Stimulated activated CD4-positive, alpha-beta T cell treated with anti-CD3 and anti-CD28 coated beads, Interleukin-15, amount 100 ng/mL, for 48 hours (primary cell): ENCODE measurements around the gene IFRD1.

Source experiments
- DNase-seq, 2 donors: peaks; one replicate each; pipeline ENCODE4 v3.0.0-alpha.2; 2020; ENCODE audit warnings: low read depth in 2 of 2

The IFRD1 gene, protein sequence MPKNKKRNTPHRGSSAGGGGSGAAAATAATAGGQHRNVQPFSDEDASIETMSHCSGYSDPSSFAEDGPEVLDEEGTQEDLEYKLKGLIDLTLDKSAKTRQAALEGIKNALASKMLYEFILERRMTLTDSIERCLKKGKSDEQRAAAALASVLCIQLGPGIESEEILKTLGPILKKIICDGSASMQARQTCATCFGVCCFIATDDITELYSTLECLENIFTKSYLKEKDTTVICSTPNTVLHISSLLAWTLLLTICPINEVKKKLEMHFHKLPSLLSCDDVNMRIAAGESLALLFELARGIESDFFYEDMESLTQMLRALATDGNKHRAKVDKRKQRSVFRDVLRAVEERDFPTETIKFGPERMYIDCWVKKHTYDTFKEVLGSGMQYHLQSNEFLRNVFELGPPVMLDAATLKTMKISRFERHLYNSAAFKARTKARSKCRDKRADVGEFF

DNA sequence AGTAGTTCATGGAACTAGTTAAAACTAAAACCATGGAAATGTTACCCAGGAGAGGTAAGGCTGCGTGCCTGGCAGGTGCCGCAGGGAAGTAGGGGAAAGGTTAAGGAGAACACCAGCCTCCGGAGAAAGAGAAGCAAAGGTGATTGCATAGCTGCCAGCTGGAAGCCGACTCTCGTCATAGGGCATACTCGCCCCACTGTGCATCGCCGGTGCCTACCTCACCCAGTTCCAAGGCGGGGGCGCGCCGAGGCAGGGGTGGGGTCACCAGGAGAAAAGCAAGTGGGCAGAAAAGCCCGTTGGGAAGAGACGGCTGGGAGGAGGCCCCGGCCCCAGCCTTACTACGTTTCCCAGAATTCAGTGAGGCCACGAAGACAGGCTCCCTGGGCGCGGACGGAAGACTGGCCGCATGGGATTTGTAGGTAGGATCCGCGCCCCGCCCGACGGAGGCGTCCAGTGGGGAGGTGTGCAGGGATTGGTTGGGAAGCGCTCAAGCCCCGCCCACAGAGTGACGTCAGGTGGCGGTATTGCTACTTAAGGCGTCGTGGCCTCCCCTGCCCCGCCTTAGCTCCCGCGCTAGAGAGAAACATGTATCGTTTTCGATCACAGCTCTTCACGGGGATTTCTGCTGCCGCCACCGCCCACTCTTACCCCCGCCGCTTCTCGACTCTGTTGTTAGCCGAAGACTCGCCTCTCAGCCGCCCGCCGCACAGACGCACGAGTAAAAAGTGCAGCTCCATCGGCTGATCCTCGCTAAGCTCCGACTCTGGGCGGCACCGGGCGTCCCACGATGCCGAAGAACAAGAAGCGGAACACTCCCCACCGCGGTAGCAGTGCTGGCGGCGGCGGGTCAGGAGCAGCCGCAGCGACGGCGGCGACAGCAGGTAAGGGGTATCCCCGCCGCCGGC lies at the start of gene IFRD1:
IFRD1 (plus strand) TSS at position 559 of the 905 bp plus-strand sequence; CDS start at position 788, 229 bp downstream.
- DNase-seq = peak; percentile 97 to 98

DNA sequence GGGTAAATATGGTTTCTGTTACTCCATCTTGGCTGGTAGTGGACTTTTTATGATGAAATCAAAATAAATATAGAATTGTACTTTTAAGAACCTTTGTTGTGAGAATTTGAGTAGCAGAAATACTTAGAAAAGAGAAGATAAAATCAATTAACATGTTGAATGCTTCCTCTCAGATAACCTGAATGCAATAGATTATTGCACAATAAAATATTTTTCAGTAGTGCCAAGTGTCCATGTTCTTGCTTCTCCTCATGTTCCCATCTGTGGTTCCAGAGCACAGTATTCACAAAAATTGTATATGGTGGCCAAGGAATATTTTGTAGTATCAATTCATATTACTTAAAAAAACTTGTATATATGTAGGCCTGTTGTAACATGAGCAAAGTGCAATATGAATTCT lies 45.9 kb upstream of the IFRD1 start:
- DNase-seq = no peak

DNA sequence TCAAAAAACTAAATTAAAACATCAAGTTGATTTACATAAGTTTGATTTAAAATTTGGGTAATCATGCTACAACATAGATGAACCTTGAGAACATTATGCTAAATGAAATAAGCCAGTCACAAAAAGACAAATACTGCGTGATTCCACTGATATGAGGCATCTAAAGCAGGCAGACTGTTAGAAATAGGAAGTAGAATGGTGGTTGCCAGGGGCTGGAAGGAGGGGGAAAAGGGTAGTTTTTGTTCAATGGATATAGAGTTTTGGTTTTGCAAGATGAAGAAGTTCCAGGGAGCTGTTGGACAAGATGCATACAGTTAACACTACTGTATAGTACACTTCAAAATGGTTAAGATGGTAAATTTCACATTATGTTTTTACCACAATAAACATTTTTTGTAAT lies 45.0 kb upstream of the IFRD1 start:
- no peak for DNase-seq

DNA sequence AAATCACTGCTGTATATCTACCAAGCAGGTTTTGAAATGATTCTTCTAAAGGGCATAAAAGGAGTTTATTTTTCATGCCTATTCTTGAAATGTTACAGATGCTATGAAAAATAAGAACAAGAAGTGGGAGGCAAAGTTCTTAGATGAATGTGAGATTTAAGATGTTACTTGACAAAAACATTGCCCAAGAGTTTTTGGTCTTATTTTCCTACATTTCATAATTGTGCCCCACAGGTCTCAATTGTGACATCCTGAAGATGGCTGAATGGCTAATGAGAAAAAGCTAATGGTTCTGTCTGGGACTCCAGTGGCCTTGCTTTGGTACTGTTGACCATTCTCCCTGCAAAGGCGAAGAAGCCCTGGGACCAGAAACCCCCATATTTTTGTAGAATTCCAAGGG lies 43.0 kb upstream of the IFRD1 start:
- no peak for DNase-seq

DNA sequence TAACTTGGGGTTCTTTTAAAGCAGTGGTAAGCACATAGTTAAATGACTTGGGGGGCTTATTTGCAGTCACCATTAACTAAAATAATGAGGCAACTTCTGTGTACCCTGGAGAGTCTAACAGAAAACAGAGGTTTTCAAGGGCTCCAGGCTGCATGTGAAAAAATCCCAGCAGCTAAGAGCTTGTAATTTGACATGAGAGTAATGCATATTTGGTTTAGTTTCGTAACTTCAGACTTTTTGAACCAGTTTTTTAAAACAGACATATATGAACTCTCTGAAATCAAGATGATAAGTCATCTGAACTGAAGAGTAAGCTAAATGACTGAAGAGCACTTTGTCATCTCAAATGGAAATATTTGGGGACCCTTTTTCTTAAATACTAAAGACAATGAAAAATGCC lies 40.2 kb upstream of the IFRD1 start:
- no peak for DNase-seq

DNA sequence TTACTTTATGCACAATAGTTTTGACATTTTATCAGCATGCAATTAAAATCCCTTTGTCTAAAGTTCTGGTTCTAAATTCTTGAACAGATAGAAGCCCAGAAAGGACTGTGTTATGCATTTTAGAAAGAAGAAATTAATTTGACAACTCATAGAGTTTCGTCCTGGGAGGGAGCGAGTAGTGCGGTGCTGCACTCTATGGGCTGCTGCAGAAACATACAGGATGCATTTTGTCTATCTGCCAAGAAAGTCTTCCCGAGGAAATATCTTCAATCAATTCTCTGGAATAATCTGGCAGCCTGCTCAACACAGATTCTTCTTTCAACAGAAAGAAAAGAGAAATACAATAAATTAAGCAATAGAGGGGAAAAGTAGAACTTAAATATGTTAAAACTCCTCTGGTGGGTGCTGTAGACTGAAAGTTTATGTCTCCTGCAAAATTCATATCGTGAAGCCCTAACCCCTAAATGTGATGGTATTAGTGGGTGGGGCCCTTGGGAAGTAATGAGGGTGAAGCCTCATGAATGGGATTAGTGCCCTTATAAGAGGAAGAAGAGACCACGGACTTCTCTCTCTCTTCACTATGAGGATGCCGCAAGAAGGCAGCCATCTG lies 39.0 kb upstream of the IFRD1 start:
- DNase-seq = no peak

DNA sequence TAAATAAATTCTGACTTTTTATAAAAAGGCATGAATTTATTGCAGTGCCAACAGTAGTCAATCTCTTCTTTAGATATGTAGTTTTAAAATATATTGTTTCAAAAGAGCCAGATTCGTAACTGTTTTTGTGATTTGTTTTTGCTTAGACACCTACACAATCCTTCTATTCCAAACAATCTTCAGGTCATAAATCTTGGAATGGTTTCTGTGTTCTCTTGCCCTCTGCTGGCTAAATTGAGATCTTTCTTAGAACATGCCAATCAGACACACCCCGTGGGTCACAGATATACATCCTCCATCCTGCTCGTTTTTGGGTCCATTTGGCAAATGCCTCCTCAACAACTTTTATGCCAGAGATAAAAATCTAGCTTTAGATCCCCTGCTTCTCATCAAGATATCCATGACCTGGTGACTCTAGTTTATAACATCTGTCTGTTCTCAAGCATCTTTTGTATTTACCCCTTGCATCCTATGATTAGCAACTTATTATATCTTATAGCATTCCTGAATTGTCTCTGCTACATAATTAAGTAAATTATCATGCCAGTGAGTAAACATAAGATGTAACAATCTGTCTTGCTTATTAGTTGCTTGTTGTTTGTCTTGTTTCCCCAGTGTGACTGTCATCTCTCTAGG lies 35.3 kb upstream of the IFRD1 start:
- no peak for DNase-seq

DNA sequence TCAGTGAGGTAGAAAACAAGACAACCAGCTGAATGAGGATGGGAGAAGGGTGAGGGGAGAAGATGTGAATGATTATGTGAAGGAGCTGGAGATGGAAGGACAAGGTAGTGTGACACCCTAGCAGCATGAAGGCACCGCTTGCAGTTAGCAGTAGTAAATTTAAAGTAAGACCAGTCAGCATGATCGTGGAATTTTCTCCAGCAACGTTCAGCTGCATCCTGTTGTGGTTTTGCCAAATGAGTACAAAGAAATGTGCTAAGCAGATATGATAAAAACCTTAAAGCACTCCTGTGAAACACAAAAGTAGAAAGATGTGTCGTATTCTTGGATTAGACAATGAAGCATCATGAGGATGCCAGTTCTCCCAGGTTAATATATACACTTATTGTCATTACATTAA lies 34.1 kb upstream of the IFRD1 start:
- DNase-seq = no peak

DNA sequence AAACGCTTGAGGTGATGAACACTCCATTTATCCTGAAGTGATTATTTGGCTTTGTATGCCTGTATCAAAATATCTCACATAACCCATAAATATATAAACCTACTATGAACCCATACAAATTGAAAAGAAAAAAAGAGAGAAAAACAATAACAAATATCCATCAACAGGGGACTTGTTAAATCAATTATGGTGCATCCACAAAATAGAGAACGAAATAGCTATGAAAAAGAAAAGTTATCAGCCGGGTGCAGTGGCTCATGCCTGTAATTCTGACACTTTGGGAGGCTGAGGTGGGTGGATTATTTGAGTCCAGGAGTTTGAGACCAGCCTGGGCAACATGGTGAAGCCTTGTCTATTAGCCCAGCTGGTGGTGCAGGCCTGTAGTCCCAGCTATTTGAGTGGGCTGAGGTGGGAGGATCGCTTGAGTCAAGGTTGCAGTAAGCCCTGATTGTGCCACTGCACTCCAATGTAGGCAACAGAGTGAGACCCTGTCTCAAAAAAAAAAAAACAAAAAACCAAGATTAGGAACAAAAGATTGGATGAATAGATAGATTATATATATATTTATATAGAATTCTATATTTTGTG lies 30.6 kb upstream of the IFRD1 start:
- DNase-seq = no peak

DNA sequence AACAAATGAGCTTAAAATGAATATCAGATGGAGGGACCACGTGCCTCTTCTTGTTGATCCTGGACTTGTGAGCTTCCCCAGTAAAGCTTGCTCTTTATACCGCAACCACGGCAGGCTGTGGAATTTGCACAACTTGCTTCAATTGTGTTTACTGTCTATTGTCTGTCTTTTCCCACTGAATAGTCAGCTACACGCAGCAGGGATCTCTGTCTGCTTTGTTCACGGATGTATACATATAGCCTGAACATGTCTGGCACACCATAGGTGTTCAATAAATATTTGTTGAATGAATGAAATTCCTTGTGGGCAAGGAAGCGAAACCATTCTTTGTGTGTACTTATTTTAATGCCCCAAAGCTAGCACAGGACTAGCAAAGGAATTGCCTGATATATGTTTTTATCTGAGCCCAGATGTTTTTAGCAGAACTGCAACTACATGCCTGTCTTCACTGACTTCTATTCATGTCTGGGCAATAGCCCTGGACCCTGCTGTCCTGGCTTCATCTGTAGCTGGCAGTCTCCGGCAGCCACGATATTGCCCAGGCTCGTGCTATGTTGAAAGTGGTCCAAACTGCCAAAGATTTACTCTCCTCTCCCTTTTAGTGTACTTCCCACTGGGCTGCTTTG lies 29.9 kb upstream of the IFRD1 start:
- no peak for DNase-seq

DNA sequence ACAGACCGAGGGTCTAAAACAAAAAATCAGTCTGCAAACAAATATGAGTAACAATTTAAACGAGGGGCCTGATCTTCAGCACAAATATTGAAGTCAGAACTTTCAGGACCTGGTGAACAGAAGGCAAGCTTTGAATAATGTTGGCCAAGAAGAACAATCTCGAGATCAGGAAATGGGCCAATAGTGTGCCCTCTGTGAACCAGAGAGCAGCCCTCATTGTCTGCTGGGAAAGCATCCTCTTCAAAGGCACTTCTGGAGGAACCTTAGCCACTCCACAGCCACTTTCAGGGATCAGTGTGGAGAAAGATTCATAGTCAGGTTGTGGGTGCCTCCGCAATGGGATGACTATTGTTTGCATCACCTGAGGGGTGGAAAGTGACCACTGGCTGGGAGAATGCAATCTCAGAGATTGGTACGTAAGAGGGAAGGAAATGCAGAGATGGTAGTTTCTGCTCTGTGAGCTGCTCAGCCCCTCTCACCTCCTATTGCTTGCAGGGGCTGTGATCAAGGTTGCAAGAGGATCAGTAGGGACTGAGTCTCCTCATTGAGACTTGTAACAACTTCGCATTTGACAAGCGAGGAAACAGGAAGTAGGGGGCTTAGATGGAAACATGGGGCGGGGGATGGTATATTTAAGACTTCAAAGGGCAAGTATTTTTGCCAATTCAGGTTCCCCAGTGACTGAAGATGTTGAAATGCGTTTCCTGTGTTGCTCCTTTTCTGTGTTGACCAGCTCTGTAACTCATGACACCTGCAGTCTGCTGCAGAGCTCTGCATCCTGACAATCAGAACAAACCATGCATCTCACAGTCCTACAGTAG lies 28.4 kb upstream of the IFRD1 start:
- no peak for DNase-seq

DNA sequence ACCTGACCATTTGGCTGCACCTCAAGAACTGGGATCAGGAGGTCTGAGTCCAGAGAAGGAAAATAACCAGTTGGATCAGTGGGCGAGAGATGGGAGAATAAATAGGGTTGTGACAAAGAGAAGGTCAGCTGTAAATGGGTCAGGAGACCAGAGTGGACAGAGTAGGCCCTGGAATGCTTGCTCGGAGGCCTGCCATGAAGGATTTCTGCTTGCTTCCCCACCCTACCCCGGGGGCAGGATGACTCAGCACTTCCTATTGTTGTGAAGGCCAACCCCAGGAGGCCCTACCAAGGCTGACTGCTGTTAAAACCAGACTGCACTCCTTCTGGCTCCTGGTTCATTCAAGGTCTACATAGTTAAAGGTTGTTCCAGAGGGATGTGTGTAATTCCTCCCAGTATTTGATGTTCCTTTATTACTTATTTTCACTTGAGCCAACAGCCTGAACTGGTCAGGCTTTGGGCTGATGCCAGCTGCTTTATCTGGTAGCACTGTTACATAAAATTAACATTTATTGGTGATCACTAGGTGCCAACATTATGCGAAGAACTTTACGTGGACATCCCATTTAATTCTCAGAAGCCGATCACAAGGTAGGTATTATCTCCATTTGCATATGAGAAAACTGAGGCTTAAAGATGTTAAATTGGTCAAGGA lies 27.3 kb upstream of the IFRD1 start:
- DNase-seq = peak in 1 of 2 donors; percentile 5

DNA sequence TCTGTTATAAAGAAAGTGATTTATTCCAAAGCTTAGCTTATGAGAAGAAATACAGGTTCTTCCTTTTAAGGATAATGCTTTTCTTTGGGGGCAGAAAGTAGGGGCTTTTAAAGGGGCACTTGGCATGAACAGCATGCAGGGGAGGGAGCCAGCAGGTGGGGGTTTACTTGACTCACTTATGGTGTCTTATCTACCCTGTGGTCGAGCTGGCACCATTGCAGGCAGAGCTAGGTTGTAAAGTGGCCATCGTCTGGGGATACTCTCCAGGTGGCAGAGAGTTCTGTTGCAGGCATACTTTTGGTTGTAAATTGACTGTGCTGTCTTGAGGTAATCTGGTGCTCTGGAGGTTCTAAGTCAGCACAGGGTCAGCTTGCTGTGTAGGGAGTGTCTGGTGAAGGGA lies 26.3 kb upstream of the IFRD1 start:
- DNase-seq = no peak

DNA sequence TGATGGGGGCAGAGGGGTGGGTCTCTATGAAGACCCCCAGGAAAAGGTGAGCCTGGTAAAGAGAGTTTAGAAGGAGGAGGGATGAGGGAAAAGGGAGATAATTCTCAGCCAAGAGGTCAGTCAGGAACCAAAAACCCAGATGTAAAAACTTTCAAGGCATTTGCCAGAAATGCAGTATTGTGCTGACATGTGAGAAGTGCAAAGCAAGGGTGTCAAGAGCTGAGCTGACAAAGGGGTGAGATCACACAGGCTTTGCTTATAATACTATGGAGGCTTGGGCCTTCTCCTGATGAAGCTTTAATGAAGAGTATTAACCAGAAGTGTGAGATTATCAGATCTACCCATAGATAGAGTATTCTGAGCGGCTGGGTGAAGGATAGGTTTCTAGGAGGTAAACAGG lies 22.3 kb upstream of the IFRD1 start:
- no peak for DNase-seq

DNA sequence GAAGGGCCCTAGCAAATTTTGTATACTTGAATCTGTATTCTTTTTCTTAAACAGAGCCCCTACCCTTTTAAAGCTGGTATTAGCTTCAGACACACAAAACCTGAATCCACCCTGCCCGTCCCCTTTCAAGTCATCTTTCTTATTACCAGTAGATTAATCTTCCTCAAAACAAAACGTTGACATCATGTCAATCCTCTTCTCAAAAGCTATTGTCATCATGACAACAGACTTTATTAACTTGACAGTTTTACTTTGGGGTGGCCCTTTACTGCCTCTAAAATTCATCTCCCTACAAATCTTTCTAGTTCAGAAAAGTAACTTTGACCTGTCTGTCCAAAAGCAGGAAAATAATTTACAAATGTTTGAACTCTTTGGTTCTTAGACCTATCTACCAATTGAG lies 21.5 kb upstream of the IFRD1 start:
- no peak for DNase-seq

DNA sequence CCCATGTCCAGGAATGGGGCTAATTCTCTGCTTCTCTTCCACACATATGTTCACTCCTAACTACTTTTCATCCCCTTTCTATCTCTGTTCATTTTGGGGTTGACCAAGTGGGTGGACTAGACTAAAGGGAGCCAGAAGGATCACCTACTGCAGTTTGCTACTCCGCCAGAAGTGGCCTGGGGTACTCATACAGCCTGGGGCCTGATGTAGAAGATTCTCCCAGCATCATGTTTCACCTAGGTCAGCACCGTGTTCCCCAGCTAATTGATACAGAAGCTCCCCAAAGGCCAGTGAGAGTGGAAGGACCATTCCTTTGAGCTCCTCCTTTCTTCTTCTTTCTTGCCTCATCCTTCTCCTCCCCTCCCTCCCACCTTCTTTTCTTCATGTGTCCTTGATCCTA lies 19.6 kb upstream of the IFRD1 start:
- no peak for DNase-seq

DNA sequence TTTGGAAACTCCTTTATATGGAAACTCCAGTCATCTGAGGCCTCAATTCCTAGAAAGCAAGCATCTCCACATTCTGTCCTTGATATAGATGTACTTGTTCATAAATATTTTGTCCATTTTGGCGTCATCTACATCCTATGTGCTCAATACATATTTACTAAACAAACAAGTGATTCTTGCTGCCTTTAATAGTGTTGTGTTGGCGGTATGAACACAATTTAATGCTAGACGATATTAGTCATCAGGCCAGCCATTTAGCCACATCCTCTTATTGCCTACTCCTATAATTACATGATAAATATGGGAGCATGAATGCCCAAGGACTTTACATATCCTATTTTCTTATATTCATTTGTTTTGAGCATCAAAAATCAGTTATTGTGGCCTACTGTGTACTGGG lies 18.5 kb upstream of the IFRD1 start:
- DNase-seq = no peak

DNA sequence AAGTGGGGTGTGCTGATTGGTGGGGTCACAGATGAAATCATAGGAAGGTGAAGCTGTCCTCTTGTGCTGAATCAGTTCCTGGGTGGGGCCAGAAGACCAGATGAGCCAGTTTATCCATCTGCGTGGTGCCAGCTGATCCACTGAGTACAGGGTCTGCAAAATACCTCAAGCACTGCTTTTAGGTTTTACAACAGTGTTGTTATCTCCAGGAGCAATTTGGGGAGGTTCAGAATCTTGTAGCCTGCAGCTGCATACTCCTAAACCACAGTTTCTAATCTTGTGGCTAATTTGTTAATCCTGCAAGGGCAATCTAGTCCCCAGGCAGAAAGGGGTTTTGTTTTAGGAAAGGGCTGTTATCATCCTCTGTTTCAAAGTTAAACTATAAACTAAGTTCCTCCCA lies 17.0 kb upstream of the IFRD1 start:
- DNase-seq = no peak

DNA sequence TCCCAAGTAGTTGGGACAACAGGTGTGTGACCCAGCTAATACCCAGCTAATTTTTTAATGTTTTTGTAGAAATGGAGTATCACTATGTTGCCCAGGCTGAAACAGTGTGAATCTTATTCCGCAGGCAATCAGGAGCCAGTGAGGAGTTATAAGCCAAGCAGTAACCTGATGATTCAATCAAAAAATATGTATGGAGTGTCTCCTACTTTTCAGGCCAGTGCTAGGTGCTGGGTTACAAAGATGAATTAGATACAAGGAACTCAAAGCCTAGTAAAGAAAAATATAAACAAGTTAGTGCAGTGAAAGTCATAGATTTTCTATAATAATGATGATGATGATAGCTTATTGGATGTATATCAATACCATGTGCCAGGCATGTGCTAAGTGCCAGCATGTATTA lies 13.2 kb upstream of the IFRD1 start:
- no peak for DNase-seq

DNA sequence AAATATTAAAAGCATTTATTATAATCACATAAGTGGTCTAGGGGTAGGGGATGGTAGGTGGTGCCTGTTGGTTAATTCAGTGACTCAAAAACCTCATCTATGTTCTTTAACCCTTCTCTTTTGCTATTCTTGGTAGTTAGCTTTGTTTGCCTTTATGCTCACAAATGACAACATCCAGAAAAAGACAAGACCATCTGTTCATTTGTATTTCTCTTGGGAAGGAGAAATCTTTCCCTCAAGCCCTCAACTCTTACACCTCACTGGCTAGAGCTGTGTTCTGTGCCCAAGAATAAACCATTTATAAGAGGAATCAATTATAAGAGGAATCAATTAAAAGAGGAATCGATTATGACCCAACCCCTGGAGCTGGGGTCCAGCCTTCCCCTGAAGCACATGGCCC lies 10.8 kb upstream of the IFRD1 start:
- no peak for DNase-seq
